CD4-positive, alpha-beta T cell treated with Interferon alpha-2 for 1 hour (primary cell): ENCODE measurements around the gene CCDC187.
"Not testable (repeated sequence)": the region's sequence is repeated elsewhere in the genome, so short reads cannot be mapped to it uniquely, and the experiment has no call there.

Source experiments
- DNase-seq, 2 donors: peaks; one replicate each; pipeline ENCODE4 v3.0.0-alpha.2; 2020 to 2022

The CCDC187 gene

DNA sequence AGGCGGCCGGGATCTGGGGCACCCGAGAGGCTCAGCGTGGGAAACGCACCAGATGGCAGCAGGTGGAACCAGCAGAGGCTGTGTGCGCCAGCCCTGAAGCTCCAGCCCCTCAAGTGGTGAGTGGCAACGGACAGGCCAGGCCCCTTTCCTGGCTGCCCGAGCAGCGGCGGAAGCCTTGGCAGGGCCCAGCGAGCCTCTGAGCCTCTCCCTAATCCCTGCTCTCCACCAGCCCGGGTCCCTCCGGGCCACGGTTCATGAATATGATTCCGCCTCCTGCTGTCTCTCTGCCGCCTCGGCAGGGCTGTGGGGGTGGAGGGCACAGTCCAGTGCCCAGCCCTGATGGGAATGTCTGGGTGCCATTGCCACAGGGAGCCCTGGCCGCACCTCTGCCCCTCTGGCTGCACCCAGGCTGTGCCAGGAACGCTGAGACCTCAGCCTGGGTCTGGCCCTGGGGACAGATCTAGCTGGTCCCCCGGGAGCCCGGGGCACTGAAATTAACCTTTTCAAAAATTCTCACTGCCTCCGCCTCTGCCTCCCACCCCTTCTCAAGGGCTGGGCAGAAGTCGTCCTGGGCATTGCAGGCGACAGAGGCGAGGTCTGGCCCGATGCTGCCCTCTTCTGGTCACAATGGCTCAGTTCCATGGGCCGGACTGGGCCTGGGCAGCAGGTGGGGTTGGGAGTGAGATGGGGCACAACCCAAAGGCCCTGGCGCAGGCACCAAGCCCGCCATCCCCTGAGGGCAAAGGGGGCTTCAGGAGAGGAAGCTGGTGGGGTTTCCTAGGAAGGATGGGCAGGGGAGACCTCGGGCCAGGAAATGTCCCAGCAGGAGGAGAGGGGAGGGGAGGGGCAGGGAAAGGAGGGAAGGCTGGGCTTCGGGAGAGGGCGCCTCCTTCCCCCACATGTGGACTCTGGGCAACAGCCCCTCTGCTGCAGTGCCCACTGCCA lies 20.3 kb downstream of the CCDC187 start:
- DNase-seq, result peak; percentile 72 to 74

- peak in 1 of 2 donors; percentile 12 for DNase-seq
Observed at GRCh38 chr9:136282272-136282861, 21.5 kb downstream of the CCDC187 start.

DNA sequence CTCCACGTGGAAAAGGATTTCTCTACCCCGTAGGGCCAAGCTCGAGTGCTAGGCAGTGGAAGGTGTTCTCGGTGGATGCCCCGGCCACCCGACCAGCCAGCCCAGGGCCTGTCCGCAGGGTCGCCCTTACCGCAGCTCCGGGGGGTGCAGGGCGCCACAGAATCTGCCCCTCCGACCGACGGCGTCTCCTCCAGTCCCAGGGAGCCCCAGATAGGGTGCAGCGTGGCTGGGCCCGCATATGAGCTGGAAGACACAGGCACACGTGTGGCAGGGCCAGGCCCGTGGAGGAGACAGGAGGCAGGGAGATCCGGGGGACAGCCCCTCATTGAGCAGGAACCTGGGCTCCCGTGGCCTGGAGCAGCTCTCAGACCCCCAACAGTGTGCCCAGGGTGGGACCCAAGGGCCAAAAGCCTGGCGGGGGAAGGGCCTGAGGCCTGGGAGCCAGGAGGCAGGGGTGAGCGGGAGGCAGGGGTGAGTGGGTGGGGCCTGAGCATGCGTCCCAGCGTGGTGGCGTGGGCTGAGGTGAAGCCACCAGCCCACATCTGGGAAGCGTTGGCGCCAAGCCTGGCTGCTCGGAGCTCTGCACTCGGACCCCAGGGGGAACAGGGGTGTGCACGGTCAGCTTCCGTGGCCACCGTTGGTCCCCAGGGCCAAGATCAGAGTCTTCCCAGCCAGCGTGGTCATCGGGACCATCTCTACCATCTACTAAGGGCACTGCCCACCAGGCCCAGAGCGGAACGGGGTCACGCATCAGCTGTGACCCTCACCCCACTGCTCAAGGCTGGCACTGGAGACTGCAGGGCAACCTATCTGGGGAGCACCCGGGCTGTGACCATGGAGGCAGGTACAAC lies 22.2 kb downstream of the CCDC187 start:
- DNase-seq, result no peak

DNA sequence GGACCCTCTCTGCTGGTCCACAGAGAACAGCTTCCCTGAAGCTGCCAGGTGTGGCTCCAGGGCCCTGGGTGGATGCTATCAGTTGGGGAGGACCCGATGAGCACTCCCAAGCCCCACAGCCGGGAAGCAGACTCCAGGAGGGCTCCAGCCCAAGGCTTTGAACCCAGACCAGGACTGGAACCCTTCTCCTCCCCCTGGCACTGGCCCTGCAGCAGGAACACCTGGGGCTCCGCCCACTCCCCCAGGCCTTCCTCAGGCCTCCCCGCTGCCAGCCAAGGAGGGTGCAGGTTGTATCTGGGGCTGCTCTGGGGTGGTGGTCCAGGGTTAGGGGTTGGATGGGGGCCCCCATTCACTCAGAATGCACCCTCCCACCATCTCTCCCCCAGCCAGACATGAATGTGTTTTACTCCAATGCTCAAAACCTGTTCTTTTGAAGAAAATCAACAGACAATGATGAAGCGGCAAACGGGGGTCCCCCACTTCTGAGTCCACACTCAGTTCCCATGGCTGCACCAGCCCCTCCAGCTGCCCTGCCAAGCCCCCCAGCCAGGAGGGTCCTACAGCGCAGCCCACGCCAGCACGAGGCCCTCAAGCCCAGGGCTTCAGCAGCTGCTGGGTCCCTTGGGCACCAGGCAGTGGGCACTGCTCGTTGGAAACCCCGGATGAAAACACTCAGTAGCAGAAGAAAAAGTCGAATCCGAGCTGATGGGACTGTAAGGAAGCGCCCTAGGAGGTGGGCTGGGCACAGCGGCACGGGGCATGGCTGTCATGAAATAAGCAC lies 23.2 kb downstream of the CCDC187 start:
- DNase-seq, result no peak

GRCh38 chr9:136279471-136279870 lies 24.4 kb downstream of the CCDC187 start:
- no peak for DNase-seq

GRCh38 chr9:136278894-136279293 lies 25.0 kb downstream of the CCDC187 start:
- no peak for DNase-seq

- DNase-seq, result no peak
Observed at GRCh38 chr9:136278221-136278620, 25.7 kb downstream of the CCDC187 start.

GRCh38 chr9:136277746-136278145 lies 26.1 kb downstream of the CCDC187 start:
- DNase-seq, result no peak

GRCh38 chr9:136276716-136277115 lies 27.2 kb downstream of the CCDC187 start:
- DNase-seq, result no peak

- DNase-seq, result no peak
Observed at GRCh38 chr9:136275655-136276429, 28.1 kb downstream of the CCDC187 start.

- no peak for DNase-seq
Observed at GRCh38 chr9:136274786-136275654, 28.9 kb downstream of the CCDC187 start.

GRCh38 chr9:136273921-136274785 lies 29.7 kb downstream of the CCDC187 start:
- no peak for DNase-seq

DNA sequence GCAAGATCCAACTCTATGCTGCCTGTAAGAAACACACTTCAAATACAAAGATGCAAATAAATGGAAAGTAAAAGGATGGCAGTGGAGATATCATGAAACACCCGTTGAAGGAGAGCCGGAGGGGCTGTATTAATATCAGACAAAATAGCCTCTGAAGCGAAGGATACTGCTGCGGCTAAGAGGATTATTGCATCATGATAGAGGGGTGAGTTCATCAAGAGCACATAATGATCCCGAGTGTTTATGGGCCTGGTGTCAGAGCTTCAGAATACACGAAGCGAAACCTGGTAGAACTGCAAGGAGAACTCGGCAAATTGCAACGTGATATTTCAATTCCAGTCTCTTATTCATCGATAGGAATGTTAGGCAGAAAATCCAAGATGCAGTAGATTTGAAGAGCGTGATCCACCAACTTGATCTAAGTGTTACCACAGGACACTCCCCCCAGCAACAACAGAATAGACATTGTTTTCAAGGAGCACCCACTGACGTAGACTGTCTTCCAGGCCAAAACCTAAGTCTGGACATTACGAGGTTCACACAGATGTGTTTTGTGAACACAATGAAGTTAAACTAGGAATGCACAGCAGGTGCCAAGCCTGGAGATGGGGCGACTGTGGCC lies 30.5 kb downstream of the CCDC187 start:
- no peak for DNase-seq

- DNase-seq, result no peak
Observed at GRCh38 chr9:136270173-136270705, 33.7 kb downstream of the CCDC187 start.

GRCh38 chr9:136268735-136269134 lies 35.2 kb downstream of the CCDC187 start:
- no peak for DNase-seq

GRCh38 chr9:136268318-136268717 lies 35.6 kb downstream of the CCDC187 start:
- DNase-seq, result no peak

GRCh38 chr9:136267261-136268111 lies 36.4 kb downstream of the CCDC187 start:
- DNase-seq, result peak; percentile 87 to 90

- DNase-seq, result not testable (repeated sequence)
Observed at GRCh38 chr9:136266641-136267040, 37.3 kb downstream of the CCDC187 start.
